OCI-LY1 (cell line): Measurements from ENCODE around the gene ANKRD55.
"Not testable (repeated sequence)": the region's sequence is repeated elsewhere in the genome, so short reads cannot be mapped to it uniquely, and the experiment has no call there.

Experiments used
- H2AFZ ChIP-seq: fragments of 200-600 bp; sonication (generic), shearing (Covaris generic); 2 replicates; pipeline ENCODE4 v1.6.0; 2014; ENCODE audit warnings: antibody characterized with exemption, mild to moderate bottlenecking, low read length
- H3F3A ChIP-seq: fragments of 200-600 bp; sonication (generic), shearing (Covaris generic); 2 replicates; pipeline ENCODE4 v1.6.0; 2014; ENCODE audit warnings: mild to moderate bottlenecking, antibody characterized with exemption, low read length, moderate library complexity; ENCODE audit not compliant: insufficient read depth
- H3K27ac ChIP-seq: fragments of 200-600 bp; sonication (generic); 2 replicates; pipeline ENCODE4 v1.5.1; 2014; ENCODE audit warnings: low read length, mixed run types, mild to moderate bottlenecking, low read depth; ENCODE audit not compliant: poor library complexity, severe bottlenecking
- H3K27me3 ChIP-seq: fragments of 200-600 bp; sonication (generic); 2 replicates; pipeline ENCODE4 v1.6.0; 2014; ENCODE audit warnings: antibody characterized with exemption, mild to moderate bottlenecking, low read length, moderate library complexity; ENCODE audit not compliant: insufficient read depth
- H3K36me3 ChIP-seq: fragments of 200-600 bp; sonication (generic); 2 replicates; pipeline ENCODE4 v1.6.1; 2014; ENCODE audit warnings: mild to moderate bottlenecking, antibody characterized with exemption, low read length, moderate library complexity, mixed read lengths; ENCODE audit not compliant: insufficient read depth
- H3K4me1 ChIP-seq: fragments of 200-600 bp; sonication (generic); 2 replicates; pipeline ENCODE4 v1.5.1; 2014; ENCODE audit warnings: mild to moderate bottlenecking, low read length, moderate library complexity; ENCODE audit not compliant: insufficient read depth, severe bottlenecking
- H3K4me2 ChIP-seq: fragments of 200-600 bp; sonication (generic), shearing (Covaris generic); 2 replicates; pipeline ENCODE4 v1.6.1; 2014; ENCODE audit warnings: low read length
- H3K4me3 ChIP-seq: fragments of 200-600 bp; sonication (generic); 2 replicates; pipeline ENCODE4 v1.5.1; 2014; ENCODE audit warnings: low read length, low read depth, mild to moderate bottlenecking, mixed read lengths; ENCODE audit not compliant: poor library complexity, severe bottlenecking
- H3K79me2 ChIP-seq: fragments of 200-600 bp; shearing (Covaris generic); 2 replicates; pipeline ENCODE4 v1.6.1; 2016; ENCODE audit warnings: mixed run types, low read length, mixed read lengths; ENCODE audit not compliant: insufficient read depth
- H3K9ac ChIP-seq: fragments of 200-600 bp; sonication (generic), shearing (Covaris generic); 2 replicates; pipeline ENCODE4 v1.6.1; 2014; ENCODE audit warnings: mild to moderate bottlenecking, low read length, mixed read lengths
- H3K9me2 ChIP-seq: fragments of 200-600 bp; sonication (generic), shearing (Covaris generic); 2 replicates; pipeline ENCODE4 v1.6.1; 2014; ENCODE audit warnings: low read depth, mild to moderate bottlenecking, low read length, mixed read lengths
- H3K9me3 ChIP-seq: fragments of 200-600 bp; shearing (Covaris generic); 2 replicates; pipeline ENCODE4 v1.6.1; 2014; ENCODE audit warnings: low read length, mixed read lengths
- H4K20me1 ChIP-seq: fragments of 200-600 bp; sonication (generic), shearing (Covaris generic); 2 replicates; pipeline ENCODE4 v1.6.0; 2016; ENCODE audit warnings: mild to moderate bottlenecking, low read length; ENCODE audit not compliant: insufficient read depth
- CTCF ChIP-seq: fragments of 200-600 bp; sonication (generic), shearing (Covaris generic); IDR thresholded peaks from 2 replicates; pipeline ENCODE4 v1.5.1; 2017; ENCODE audit warnings: mild to moderate bottlenecking, antibody characterized with exemption, low read length, moderate library complexity, mixed read lengths
- EZH2 ChIP-seq: fragments of 200-600 bp; sonication (generic), shearing (Covaris generic); IDR thresholded peaks from 2 replicates; pipeline ENCODE4 v1.8.0; 2017; ENCODE audit warnings: borderline replicate concordance, mixed run types, mild to moderate bottlenecking, antibody characterized with exemption, low read length, moderate library complexity, mixed read lengths

ANKRD55 gene

GRCh38 chr5:56247592-56247991 lies 14.5 kb upstream of the ANKRD55 start:
- no peaks in the 10 kb centered on the region for H3K36me3 ChIP-seq
- H3K9me2 ChIP-seq = no peaks in the 10 kb centered on the region
- H3K4me1 ChIP-seq = no peaks in the 10 kb centered on the region
- no peaks in the 10 kb centered on the region for H3K9me3 ChIP-seq
- no peak overlapping the region for H3K27ac ChIP-seq
- H2AFZ ChIP-seq = no peak overlapping the region
- H3K9ac ChIP-seq = no peak overlapping the region
- no peaks in the 10 kb centered on the region for H3F3A ChIP-seq
- no peaks in the 10 kb centered on the region for H4K20me1 ChIP-seq
- no peaks in the 10 kb centered on the region; the same call in 1 of the 2 replicates for H3K27me3 ChIP-seq
- no peaks in the 10 kb centered on the region for H3K79me2 ChIP-seq
- TF ChIP-seq EZH2 = no peak
- H3K4me3 ChIP-seq = no peak overlapping the region
- H3K4me2 ChIP-seq = no peak overlapping the region

GRCh38 chr5:56246769-56247168 lies 13.6 kb upstream of the ANKRD55 start:
- H3K79me2 ChIP-seq = no peaks in the 10 kb centered on the region
- no peak overlapping the region for H3K27ac ChIP-seq
- no peak overlapping the region for H3K4me2 ChIP-seq
- no peaks in the 10 kb centered on the region; the same call in 1 of the 2 replicates for H3K27me3 ChIP-seq
- no peaks in the 10 kb centered on the region for H4K20me1 ChIP-seq
- no peaks in the 10 kb centered on the region for H3K9me2 ChIP-seq
- no peaks in the 10 kb centered on the region for H3K4me1 ChIP-seq
- no peak overlapping the region for H2AFZ ChIP-seq
- TF ChIP-seq EZH2 (no peak), CTCF (no peak)
- H3K36me3 ChIP-seq = no peaks in the 10 kb centered on the region
- no peaks in the 10 kb centered on the region for H3F3A ChIP-seq
- no peaks in the 10 kb centered on the region for H3K9me3 ChIP-seq
- H3K4me3 ChIP-seq = no peak overlapping the region
- no peak overlapping the region for H3K9ac ChIP-seq

GRCh38 chr5:56245481-56245880 lies 12.4 kb upstream of the ANKRD55 start:
- H3K4me3 ChIP-seq = no peak overlapping the region
- H3K9me3 ChIP-seq = no peaks in the 10 kb centered on the region
- no peak overlapping the region for H3K27ac ChIP-seq
- H3K4me2 ChIP-seq = no peak overlapping the region
- no peaks in the 10 kb centered on the region for H3K79me2 ChIP-seq
- H3K4me1 ChIP-seq = no peaks in the 10 kb centered on the region
- H3K36me3 ChIP-seq = no peaks in the 10 kb centered on the region
- H2AFZ ChIP-seq = no peak overlapping the region
- H3K9ac ChIP-seq = no peak overlapping the region
- no peaks in the 10 kb centered on the region for H4K20me1 ChIP-seq
- no peaks in the 10 kb centered on the region; the same call in 1 of the 2 replicates for H3K27me3 ChIP-seq
- H3F3A ChIP-seq = no peaks in the 10 kb centered on the region
- TF ChIP-seq EZH2 (no peak), CTCF (no peak)
- no peaks in the 10 kb centered on the region for H3K9me2 ChIP-seq

GRCh38 chr5:56244627-56245026 lies 11.5 kb upstream of the ANKRD55 start:
- H3K4me3 ChIP-seq = no peak overlapping the region
- no peak overlapping the region for H3K9ac ChIP-seq
- no peaks in the 10 kb centered on the region for H3K9me2 ChIP-seq
- no peaks in the 10 kb centered on the region for H4K20me1 ChIP-seq
- no peak overlapping the region for H2AFZ ChIP-seq
- H3K27ac ChIP-seq = no peak overlapping the region
- no peaks in the 10 kb centered on the region for H3K4me1 ChIP-seq
- no peaks in the 10 kb centered on the region for H3K9me3 ChIP-seq
- no peaks in the 10 kb centered on the region; the same call in 1 of the 2 replicates for H3K27me3 ChIP-seq
- H3F3A ChIP-seq = no peaks in the 10 kb centered on the region
- H3K79me2 ChIP-seq = no peaks in the 10 kb centered on the region
- no peaks in the 10 kb centered on the region for H3K36me3 ChIP-seq
- no peak overlapping the region for H3K4me2 ChIP-seq
- TF ChIP-seq EZH2 = no peak
- TF ChIP-seq CTCF = no peak

- not testable (repeated sequence) for H3K27me3 ChIP-seq, H3F3A ChIP-seq, H3K79me2 ChIP-seq, H3K4me2 ChIP-seq, H4K20me1 ChIP-seq, H3K4me1 ChIP-seq, H2AFZ ChIP-seq, H3K4me3 ChIP-seq, H3K9me3 ChIP-seq, H3K36me3 ChIP-seq, H3K9me2 ChIP-seq, H3K9ac ChIP-seq, H3K27ac ChIP-seq
Observed at GRCh38 chr5:56242271-56242670, 9.1 kb upstream of the ANKRD55 start.
